Thyroid gland (tissue), 4 donors: ENCODE results near the gene RHBDF1. TPM values are rescaled to one million over a fixed set of nuclear protein-coding genes. Genes with fewer than 3 reads are reported as not detected.

ENCODE experiments used
- DNase-seq, 2 donors: peaks; one replicate each; pipeline ENCODE4 v3.0.0-alpha.2; 2019
- H3K27ac ChIP-seq, 3 donors: fragments of 200-600 bp; sonication (generic); 1 replicate in 2 of 3; 2 replicates in 1 of 3; pipeline ENCODE4 v1.5.1; 2016 to 2019; ENCODE audit warnings: mild to moderate bottlenecking in 1 of 3, moderate library complexity in 1 of 3
- H3K27me3 ChIP-seq: fragments of 200-600 bp; sonication (generic); one replicate; pipeline ENCODE4 v1.5.1; 2019
- H3K36me3 ChIP-seq, 2 donors: fragments of 200-600 bp; sonication (generic); one replicate each; pipeline ENCODE4 v1.5.1; 2016 to 2019
- H3K4me1 ChIP-seq, 2 donors: fragments of 200-600 bp; sonication (generic); one replicate each; pipeline ENCODE4 v1.5.1; 2017 to 2019
- H3K4me3 ChIP-seq, 3 donors: fragments of 200-600 bp; sonication (generic); replicated peaks in 1 of 3; 1 replicate in 2 of 3; 2 replicates in 1 of 3; pipeline ENCODE4 v1.5.1; 2016; ENCODE audit warnings: mild to moderate bottlenecking in 1 of 3
- H3K9me3 ChIP-seq: fragments of 200-600 bp; sonication (generic); one replicate; pipeline ENCODE4 v1.5.1; 2017
- CTCF ChIP-seq, 6 experiments: fragments of 200-600 bp in 3 of 6; fragments of 450-650 bp in 3 of 6; sonication (generic) in 3 of 6; IDR thresholded peaks; one replicate each; pipeline ENCODE4 v1.5.1; 2016 to 2019; ENCODE audit warnings: antibody characterized with exemption in 6 of 6, mild to moderate bottlenecking in 2 of 6, inconsistent platforms in 1 of 6, moderate library complexity in 1 of 6
- POLR2A ChIP-seq, 2 donors: fragments of 450-650 bp; IDR thresholded peaks; one replicate each; pipeline ENCODE4 v1.6.1; 2017; ENCODE audit warnings: antibody characterized with exemption in 2 of 2, mild to moderate bottlenecking in 2 of 2, moderate library complexity in 1 of 2
- WGBS, 2 donors: methylation state at CpG; one replicate each; pipeline ENCODE4 v1.1.5; 2017; 5-methylcytosine and 5-hydroxymethylcytosine counted together
- intact Hi-C: fragments of 100-400 bp; cut with DNase I; formaldehyde crosslinking; loops from one replicate; pipeline ENCODE4 v1.15.1; 2023
- total RNA-seq, 4 donors: library from RNA; depleted of rRNA; stranded (reverse); fragments of >200 nt; gene quantifications; one replicate each; pipeline ENCODE4 v1.2.3, GENCODE V29; 2016

Gene RHBDF1
- total RNA-seq, 4 donors from 2014 or later: 20.4 to 35.4 (median 28.4) TPM

GRCh38 chr16:62283-62967 is 10.0 kb downstream of the RHBDF1 start:
- peaks cover 10 to 23% of the 10 kb centered on the region in 2 donors for H3K4me1 ChIP-seq
- DNase-seq: no peak
- H3K27me3 ChIP-seq: no peaks in the 10 kb centered on the region
- H3K9me3 ChIP-seq: no peaks in the 10 kb centered on the region
- H3K27ac ChIP-seq: no peak overlapping the region
- no peak for TF ChIP-seq CTCF (IDR thresholded peaks at IDR 0.05)
- TF ChIP-seq POLR2A (IDR thresholded peaks at IDR 0.05): no peak
- peaks cover 36 to 38% of the 10 kb centered on the region in 2 donors for H3K36me3 ChIP-seq
- WGBS, 2 donors: 97 to 98% methylated on average over 26 to 34 of the region's 34 CpGs
- H3K4me3 ChIP-seq: no peak overlapping the region
- intact Hi-C loops: no loop called here

- 93 to 94% methylated on average over 20 to 32 of the region's 32 CpGs for WGBS, 2 donors
- H3K36me3 ChIP-seq: peaks cover 40 to 43% of the 10 kb centered on the region in 2 donors
Measured at GRCh38 chr16:61879-62281, 10.6 kb downstream of the RHBDF1 start.

GRCh38 chr16:60929-61878 is 11.2 kb downstream of the RHBDF1 start:
- intact Hi-C loops: no loop called here
- H3K27me3 ChIP-seq: no peaks in the 10 kb centered on the region
- H3K36me3 ChIP-seq: peaks cover 47 to 49% of the 10 kb centered on the region in 2 donors
- H3K4me1 ChIP-seq: peaks cover 4 to 11% of the 10 kb centered on the region in 2 donors
- H3K9me3 ChIP-seq: no peaks in the 10 kb centered on the region
- DNase-seq: no peak
- H3K4me3 ChIP-seq: no peak overlapping the region
- 89 to 91% methylated on average over 57 to 79 of the region's 89 CpGs for WGBS, 2 donors
- TF ChIP-seq POLR2A (IDR thresholded peaks at IDR 0.05) (no peak), CTCF (IDR thresholded peaks at IDR 0.05) (no peak)
- H3K27ac ChIP-seq: no peak overlapping the region

More at GRCh38 chr16:61879-62281, 10.6 kb downstream of the RHBDF1 start:
- DNase-seq: no peak
- H3K9me3 ChIP-seq: no peaks in the 10 kb centered on the region
- H3K27ac ChIP-seq: no peak overlapping the region
- TF ChIP-seq POLR2A (IDR thresholded peaks at IDR 0.05): no peak
- no peak for TF ChIP-seq CTCF (IDR thresholded peaks at IDR 0.05)
- peaks cover 5 to 17% of the 10 kb centered on the region in 2 donors for H3K4me1 ChIP-seq
- H3K4me3 ChIP-seq: no peak overlapping the region
- intact Hi-C loops: no loop called here
- no peaks in the 10 kb centered on the region for H3K27me3 ChIP-seq

- peaks cover 0 to under 1% of the 10 kb centered on the region in 2 donors for H3K4me1 ChIP-seq
- H3K27ac ChIP-seq: no peak overlapping the region
- no peaks in the 10 kb centered on the region for H3K9me3 ChIP-seq
- H3K4me3 ChIP-seq: no peak overlapping the region
- no peak for DNase-seq
- H3K27me3 ChIP-seq: no peaks in the 10 kb centered on the region
- TF ChIP-seq POLR2A (IDR thresholded peaks at IDR 0.05) (no peak), CTCF (IDR thresholded peaks at IDR 0.05) (no peak)
- intact Hi-C loops: no loop called here
- 72 to 74% methylated on average over 3 to 10 of the region's 11 CpGs for WGBS, 2 donors
- peaks cover 51 to 54% of the 10 kb centered on the region in 2 donors for H3K36me3 ChIP-seq
Measured at GRCh38 chr16:60166-60565, 12.3 kb downstream of the RHBDF1 start.
